CD4-positive, alpha-beta T cell (primary cell): ENCODE measurements around the gene LDLRAD4. TPM values are rescaled to one million over a fixed set of nuclear protein-coding genes. Genes with fewer than 3 reads are reported as not detected.

ENCODE experiments used
- ATAC-seq: fragments of 200-7000 bp; cut with Tn5 transposase; one replicate; pipeline ENCODE4 v1.10.0; 2022; ENCODE audit warnings: mild to moderate bottlenecking; ENCODE audit not compliant: poor library complexity
- CTCF ChIA-PET: fragments of 350-600 bp; sonication (Branson Sonifier 250); formaldehyde crosslinking; loops from one replicate; lab custom pipeline; 2021; ENCODE audit warnings: antibody characterized with exemption, inconsistent platforms; lab: Charles Lee
- POLR2A ChIA-PET: fragments of 350-600 bp; sonication (Branson Sonifier 250); formaldehyde crosslinking; loops from one replicate; lab custom pipeline; 2021; ENCODE audit warnings: antibody characterized with exemption, inconsistent platforms; lab: Charles Lee
- DNase-seq, 14 experiments: peaks; one replicate each; pipeline ENCODE4 v3.0.0-alpha.2; 2013 to 2020; ENCODE audit warnings: mixed read lengths in 2 of 14
- H3K27ac ChIP-seq, 2 donors: one replicate each; pipeline versions ENCODE4 v1.5.1 to v1.7.0; 2013; ENCODE audit warnings: low read length in 2 of 2, low read depth in 1 of 2, mild to moderate bottlenecking in 1 of 2
- H3K27me3 ChIP-seq, 2 experiments: 1 replicate in 1 of 2; 2 replicates in 1 of 2; pipeline versions ENCODE4 v1.6.1 to v1.7.0; 2013; ENCODE audit warnings: low read length in 2 of 2, control low read depth in 1 of 2, mild to moderate bottlenecking in 1 of 2, moderate library complexity in 1 of 2; ENCODE audit not compliant: insufficient read depth in 2 of 2, control insufficient read depth in 1 of 2
- H3K36me3 ChIP-seq: one replicate; pipeline ENCODE4 v1.6.1; 2013; ENCODE audit warnings: low read length, control low read depth; ENCODE audit not compliant: insufficient read depth
- H3K4me1 ChIP-seq: one replicate; pipeline ENCODE4 v1.6.1; 2013; ENCODE audit warnings: low read length, control low read depth; ENCODE audit not compliant: insufficient read depth
- H3K4me3 ChIP-seq: one replicate; pipeline ENCODE4 v1.5.1; 2013; ENCODE audit warnings: mild to moderate bottlenecking, low read length, moderate library complexity
- H3K9me3 ChIP-seq, 2 experiments: 1 replicate in 1 of 2; 2 replicates in 1 of 2; pipeline versions ENCODE4 v1.6.1 to v1.7.0; 2013; ENCODE audit warnings: low read length in 2 of 2, mild to moderate bottlenecking in 2 of 2, control low read depth in 1 of 2, moderate library complexity in 1 of 2; ENCODE audit not compliant: control insufficient read depth in 1 of 2, insufficient read depth in 1 of 2
- H3K27ac Mint-ChIP-seq: one replicate; pipeline ENCODE4 v1.8.0; 2020; ENCODE audit warnings: mixed read lengths
- H3K27me3 Mint-ChIP-seq: one replicate; pipeline ENCODE4 v1.8.0; 2021; ENCODE audit warnings: mixed read lengths
- H3K36me3 Mint-ChIP-seq: one replicate; pipeline ENCODE4 v1.8.0; 2021; ENCODE audit warnings: low read depth, mixed read lengths
- H3K4me1 Mint-ChIP-seq: one replicate; pipeline ENCODE4 v1.8.0; 2021; ENCODE audit warnings: low read depth, mixed read lengths
- H3K4me3 Mint-ChIP-seq: one replicate; pipeline ENCODE4 v1.8.0; 2020; ENCODE audit warnings: mild to moderate bottlenecking, mixed read lengths
- H3K9me3 Mint-ChIP-seq: one replicate; pipeline ENCODE4 v1.8.0; 2020; ENCODE audit warnings: mixed read lengths
- CTCF ChIP-seq: fragments of 200-600 bp; IDR thresholded peaks from one replicate; pipeline ENCODE4 v1.8.0; 2022; ENCODE audit warnings: antibody characterized with exemption, mild to moderate bottlenecking
- intact Hi-C, 2 experiments: fragments of 100-400 bp; cut with DNase I in 1 of 2; cut with micrococcal nuclease in 1 of 2; formaldehyde crosslinking; loops; one replicate each; pipeline versions ENCODE4 v1.15.1 to v1.9.0; 2023 to 2025; cut with DNase I, micrococcal nuclease
- total RNA-seq, 174 experiments: library from RNA in 2 of 174; stranded (reverse) in 2 of 174; gene quantifications; one replicate each; pipeline ENCODE4 v1.2.3 and lab custom pipeline; 2021 to 2026

The LDLRAD4 gene
- total RNA-seq, 2 experiments from 2014 or later, result 51.9 to 52.7 TPM

GRCh38 chr18:13246121-13246520 is 27.6 kb downstream of the LDLRAD4 start:
- ATAC-seq, result no peak
- Histone ChIP-seq H3K27ac (no peak overlapping the region), H3K4me3 (no peak overlapping the region), H3K27me3 (no peaks in the 10 kb centered on the region), H3K4me1 (no peaks in the 10 kb centered on the region), H3K9me3 (no peaks in the 10 kb centered on the region), H3K36me3 (no peaks in the 10 kb centered on the region)
- no peaks in the 10 kb centered on the region for H3K9me3 Mint-ChIP-seq
- intact Hi-C loops, result no loop called here
- no peaks in the 10 kb centered on the region for H3K36me3 Mint-ChIP-seq
- H3K27ac Mint-ChIP-seq, result no peak overlapping the region
- no peaks in the 10 kb centered on the region for H3K27me3 Mint-ChIP-seq
- no peaks in the 10 kb centered on the region for H3K4me1 Mint-ChIP-seq
- POLR2A ChIA-PET, result no interaction called here
- no peak for TF ChIP-seq CTCF
- CTCF ChIA-PET, result no interaction called here
- DNase-seq, result no peak
- no peak overlapping the region for H3K4me3 Mint-ChIP-seq

GRCh38 chr18:13246591-13246990 is 28.0 kb downstream of the LDLRAD4 start:
- DNase-seq (no peak), ATAC-seq (no peak)
- TF ChIP-seq CTCF, result no peak
- Histone ChIP-seq H3K9me3 (no peaks in the 10 kb centered on the region), H3K4me3 (no peak overlapping the region), H3K4me1 (no peaks in the 10 kb centered on the region), H3K36me3 (no peaks in the 10 kb centered on the region), H3K27ac (no peak overlapping the region), H3K27me3 (no peaks in the 10 kb centered on the region)
- Mint-ChIP-seq H3K36me3 (no peaks in the 10 kb centered on the region), H3K4me3 (no peak overlapping the region), H3K27ac (no peak overlapping the region), H3K4me1 (no peaks in the 10 kb centered on the region), H3K9me3 (no peaks in the 10 kb centered on the region), H3K27me3 (no peaks in the 10 kb centered on the region)
- ChIA-PET CTCF (no interaction called here), POLR2A (no interaction called here)
- intact Hi-C loops, result no loop called here

GRCh38 chr18:13247506-13247905 is 28.9 kb downstream of the LDLRAD4 start:
- no peaks in the 10 kb centered on the region for H3K27me3 ChIP-seq
- H3K27ac Mint-ChIP-seq, result no peak overlapping the region
- no peaks in the 10 kb centered on the region for H3K36me3 ChIP-seq
- DNase-seq (no peak), ATAC-seq (no peak)
- H3K4me3 ChIP-seq, result no peak overlapping the region
- no peak overlapping the region for H3K4me3 Mint-ChIP-seq
- POLR2A ChIA-PET, result no interaction called here
- H3K27me3 Mint-ChIP-seq, result no peaks in the 10 kb centered on the region
- no peaks in the 10 kb centered on the region for H3K4me1 Mint-ChIP-seq
- H3K9me3 Mint-ChIP-seq, result no peaks in the 10 kb centered on the region
- H3K27ac ChIP-seq, result no peak overlapping the region
- TF ChIP-seq CTCF, result no peak
- no peaks in the 10 kb centered on the region for H3K36me3 Mint-ChIP-seq
- CTCF ChIA-PET, result interaction anchor here (1.2 kb wide), 1 partner anchor 9 kb away, joined by 3 read pairs; no protein-coding TSS in a partner anchor
- intact Hi-C loops, result no loop called here
- no peaks in the 10 kb centered on the region for H3K4me1 ChIP-seq
- no peaks in the 10 kb centered on the region for H3K9me3 ChIP-seq
